Lower leg skin (tissue), 3 donors: ENCODE measurements around the gene A3GALT2.

Source experiments
- POLR2A ChIP-seq, 2 donors: fragments of 450-650 bp; IDR thresholded peaks; one replicate each; pipeline ENCODE4 v1.6.1; 2016 to 2017; ENCODE audit warnings: antibody characterized with exemption in 2 of 2, mild to moderate bottlenecking in 1 of 2, moderate library complexity in 1 of 2
- TF ChIP-seq, protein P1 (sequence below), 3 donors: fragments of 450-650 bp; IDR thresholded peaks; one replicate each; pipeline ENCODE4 v1.5.1; 2016; ENCODE audit warnings: antibody characterized with exemption in 3 of 3, mild to moderate bottlenecking in 3 of 3, moderate library complexity in 2 of 3

DNA sequence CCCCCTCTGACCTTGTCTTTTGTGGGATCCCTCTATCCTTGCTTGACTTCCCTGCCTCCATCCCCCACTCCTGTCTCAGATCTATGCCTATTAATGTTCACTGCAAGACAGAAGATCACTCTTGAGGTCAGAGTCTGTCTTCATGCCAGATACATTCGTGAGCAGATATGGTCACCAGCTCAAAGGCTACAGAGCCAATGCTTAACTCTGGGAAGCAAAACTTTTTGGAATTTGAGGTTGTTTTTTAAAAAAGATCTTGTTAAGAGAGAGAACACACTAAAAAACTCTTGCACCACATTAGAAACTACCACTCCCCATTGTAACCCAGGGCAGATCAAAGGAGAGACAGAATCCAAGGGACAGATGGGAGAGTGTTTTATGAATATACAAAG is 17.1 kb upstream of the A3GALT2 start:
- TF ChIP-seq, protein P1, sequence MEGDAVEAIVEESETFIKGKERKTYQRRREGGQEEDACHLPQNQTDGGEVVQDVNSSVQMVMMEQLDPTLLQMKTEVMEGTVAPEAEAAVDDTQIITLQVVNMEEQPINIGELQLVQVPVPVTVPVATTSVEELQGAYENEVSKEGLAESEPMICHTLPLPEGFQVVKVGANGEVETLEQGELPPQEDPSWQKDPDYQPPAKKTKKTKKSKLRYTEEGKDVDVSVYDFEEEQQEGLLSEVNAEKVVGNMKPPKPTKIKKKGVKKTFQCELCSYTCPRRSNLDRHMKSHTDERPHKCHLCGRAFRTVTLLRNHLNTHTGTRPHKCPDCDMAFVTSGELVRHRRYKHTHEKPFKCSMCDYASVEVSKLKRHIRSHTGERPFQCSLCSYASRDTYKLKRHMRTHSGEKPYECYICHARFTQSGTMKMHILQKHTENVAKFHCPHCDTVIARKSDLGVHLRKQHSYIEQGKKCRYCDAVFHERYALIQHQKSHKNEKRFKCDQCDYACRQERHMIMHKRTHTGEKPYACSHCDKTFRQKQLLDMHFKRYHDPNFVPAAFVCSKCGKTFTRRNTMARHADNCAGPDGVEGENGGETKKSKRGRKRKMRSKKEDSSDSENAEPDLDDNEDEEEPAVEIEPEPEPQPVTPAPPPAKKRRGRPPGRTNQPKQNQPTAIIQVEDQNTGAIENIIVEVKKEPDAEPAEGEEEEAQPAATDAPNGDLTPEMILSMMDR (IDR thresholded peaks at IDR 0.05): no peak
- TF ChIP-seq POLR2A (IDR thresholded peaks at IDR 0.05): no peak
